SKM-1 treated with dmso at 0.1 percent for 144 hours (cell line): ENCODE data around the gene LITAFD.

Source experiments
- DNase-seq: peaks from one replicate; lab custom pipeline; 2025; ENCODE audit not compliant: unreplicated experiment; lab: John Stamatoyannopoulos, UW

Gene LITAFD

GRCh38 chr16:8919089-8919933 is 37.2 kb downstream of the LITAFD start:
- no peak for DNase-seq

GRCh38 chr16:8919934-8920462 is 37.8 kb downstream of the LITAFD start:
- no peak for DNase-seq

GRCh38 chr16:8920645-8921346 is 38.6 kb downstream of the LITAFD start:
- DNase-seq: no peak

- DNase-seq: no peak
These were observed 39.3 kb downstream of the LITAFD start for GRCh38 chr16:8921347-8921984.

GRCh38 chr16:8923199-8923598 is 41.0 kb downstream of the LITAFD start:
- no peak for DNase-seq

- DNase-seq: no peak
These were observed 42.1 kb downstream of the LITAFD start for GRCh38 chr16:8924214-8924613.

GRCh38 chr16:8925455-8925854 is 43.3 kb downstream of the LITAFD start:
- DNase-seq: no peak

- no peak for DNase-seq
These were observed 44.7 kb downstream of the LITAFD start for GRCh38 chr16:8926827-8927226.

GRCh38 chr16:8928467-8928957 is 46.4 kb downstream of the LITAFD start:
- no peak for DNase-seq

GRCh38 chr16:8929086-8929748 is 47.1 kb downstream of the LITAFD start:
- no peak for DNase-seq

- DNase-seq: no peak
These were observed 49.7 kb downstream of the LITAFD start for GRCh38 chr16:8931859-8932258.

GRCh38 chr16:8934601-8935000 is 52.5 kb downstream of the LITAFD start:
- DNase-seq: no peak
